ENCODE data around the gene SNRNP40.

DNA sequence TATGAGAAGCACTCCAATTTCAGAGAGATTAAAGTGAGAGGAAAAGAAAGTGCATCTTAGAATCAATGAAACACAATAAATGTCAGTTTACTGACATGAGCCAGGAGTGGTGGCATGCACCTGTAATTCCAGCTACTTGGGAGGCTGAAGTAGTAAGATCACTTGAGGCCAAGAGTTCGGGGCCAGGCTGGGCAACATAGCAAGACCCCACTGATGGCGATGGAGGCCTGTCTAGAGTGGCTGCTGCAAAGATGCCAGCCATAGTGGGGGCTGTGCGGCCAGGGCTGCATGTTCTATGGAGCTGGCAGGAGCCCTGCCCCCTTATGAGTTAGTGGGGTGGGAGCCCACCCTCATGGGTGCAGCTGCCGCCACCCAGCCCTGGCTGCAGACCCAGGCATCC is 27.5 kb upstream of the SNRNP40 start:
- no peak for TF ChIP-seq POLR2A (IDR thresholded peaks at IDR 0.05; ENCODE audit: low read depth, low read length)
- no peak for TF ChIP-seq POLR2AphosphoS5 (IDR thresholded peaks at IDR 0.05; ENCODE audit: low read depth, low read length)
- no peak for TF ChIP-seq TAF1 (IDR thresholded peaks at IDR 0.05; ENCODE audit: low read depth, low read length)
- no peak for TF ChIP-seq PAX5 (IDR thresholded peaks at IDR 0.05; ENCODE audit: insufficient read depth, low read length, severe bottlenecking)
- TF ChIP-seq SPI1 (IDR thresholded peaks at IDR 0.05; ENCODE audit: low read depth, low read length) = no peak
